ENCODE measurements around the gene ZNF786.
"Not testable (repeated sequence)": the region's sequence is repeated elsewhere in the genome, so short reads cannot be mapped to it uniquely, and the experiment has no call there.

The ZNF786 gene

DNA sequence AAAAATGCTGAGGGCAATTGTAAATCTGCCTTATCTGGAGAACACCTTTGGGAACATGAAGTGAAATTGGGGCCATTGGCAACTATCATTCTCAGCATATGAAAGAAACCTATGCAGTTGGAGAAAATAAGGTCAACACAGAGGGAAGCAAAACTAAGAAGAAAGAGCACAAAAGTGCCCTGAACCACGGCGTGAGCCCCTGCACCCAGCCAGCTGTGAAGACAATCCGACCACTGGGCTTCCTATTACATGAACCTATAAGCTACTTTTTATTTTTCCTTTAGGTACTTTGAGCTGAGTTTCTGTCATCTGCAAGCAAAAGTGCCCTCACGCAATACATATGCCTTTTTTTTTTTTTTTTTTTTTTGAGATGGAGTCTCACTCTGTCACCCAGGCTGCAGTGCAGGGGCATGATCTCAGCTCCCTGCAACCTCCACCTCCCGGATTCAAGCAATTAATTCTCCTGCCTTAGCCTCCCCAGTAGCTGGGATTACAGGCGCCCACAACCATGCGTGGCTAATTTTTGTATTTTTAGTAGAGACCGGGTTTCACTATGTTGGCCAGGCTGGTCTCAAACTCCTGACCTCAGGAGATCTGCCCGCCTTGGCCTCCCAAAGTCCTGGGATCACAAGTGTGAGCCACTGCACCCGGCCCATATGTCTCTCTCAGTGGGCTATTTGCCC lies 28.2 kb downstream of the ZNF786 start:
- not testable (repeated sequence) for H3K27me3 ChIP-seq (ENCODE audit: control insufficient read depth in 1 of 2, insufficient read depth in 2 of 2, low read length in 2 of 2); H3K4me3 ChIP-seq (ENCODE audit: low read length in 2 of 2); H3K36me3 ChIP-seq (ENCODE audit: control insufficient read depth in 2 of 2, insufficient read depth in 2 of 2, low read length in 2 of 2); H3K9me3 ChIP-seq (ENCODE audit: control insufficient read depth in 2 of 2, low read length in 2 of 2); H3K9ac ChIP-seq (ENCODE audit: low read length in 2 of 2); H3K27ac ChIP-seq (ENCODE audit: low read length); H3K4me1 ChIP-seq (ENCODE audit: control insufficient read depth, insufficient read depth, low read length)

DNA sequence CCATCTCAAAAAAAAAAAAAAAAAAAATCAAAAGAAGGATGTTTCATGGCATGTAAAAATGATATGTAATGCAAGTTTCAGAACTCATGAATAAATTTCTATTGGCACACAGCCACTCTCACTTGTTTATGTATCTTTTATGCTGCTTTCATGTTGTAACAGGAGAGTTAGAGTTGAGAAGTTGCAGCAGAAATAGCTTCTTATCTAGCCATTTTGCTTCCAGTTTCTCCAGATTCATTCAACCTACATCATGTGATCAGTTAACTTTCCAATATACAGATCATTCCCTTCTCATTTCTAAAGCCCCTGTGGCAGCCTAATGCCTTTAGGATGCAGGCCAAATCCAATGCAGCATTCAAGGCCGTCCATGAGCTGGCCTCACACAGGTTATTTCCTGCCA lies 30.4 kb downstream of the ZNF786 start:
- Histone ChIP-seq H3K36me3 (ENCODE audit: control insufficient read depth in 2 of 2, insufficient read depth in 2 of 2, low read length in 2 of 2) (no peaks in the 10 kb centered on the region), H3K27ac (ENCODE audit: low read length) (no peak overlapping the region), H3K9me3 (ENCODE audit: control insufficient read depth in 2 of 2, low read length in 2 of 2) (no peaks in the 10 kb centered on the region), H3K4me1 (ENCODE audit: control insufficient read depth, insufficient read depth, low read length) (no peaks in the 10 kb centered on the region), H3K4me3 (ENCODE audit: low read length in 2 of 2) (no peak overlapping the region), H3K9ac (ENCODE audit: low read length in 2 of 2) (no peak overlapping the region), H3K27me3 (ENCODE audit: control insufficient read depth in 1 of 2, insufficient read depth in 2 of 2, low read length in 2 of 2) (no peaks in the 10 kb centered on the region)

DNA sequence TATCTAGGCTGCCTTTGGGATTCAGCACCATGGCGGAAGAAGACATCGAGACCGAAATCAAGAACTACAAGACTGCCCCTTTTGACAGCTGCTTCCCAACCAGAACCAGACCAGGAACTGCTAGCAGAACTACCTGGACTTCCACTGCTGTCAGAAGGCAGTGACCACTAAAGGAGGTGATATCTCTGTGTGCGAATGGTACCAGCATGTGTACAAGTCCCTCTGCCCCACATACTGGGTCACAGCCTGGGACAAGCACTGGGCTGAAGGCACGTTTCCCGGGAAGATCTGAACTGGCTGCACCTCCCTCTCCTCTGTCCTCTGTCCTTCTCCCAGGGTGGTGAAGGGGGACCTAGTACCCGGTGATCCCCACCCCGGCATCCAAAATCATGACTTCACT lies 36.6 kb downstream of the ZNF786 start:
- no peak overlapping the region for H3K4me3 ChIP-seq (ENCODE audit: low read length in 2 of 2)
- H3K27me3 ChIP-seq (ENCODE audit: control insufficient read depth in 1 of 2, insufficient read depth in 2 of 2, low read length in 2 of 2) = no peaks in the 10 kb centered on the region
- H3K9me3 ChIP-seq (ENCODE audit: control insufficient read depth in 2 of 2, low read length in 2 of 2) = no peaks in the 10 kb centered on the region

DNA sequence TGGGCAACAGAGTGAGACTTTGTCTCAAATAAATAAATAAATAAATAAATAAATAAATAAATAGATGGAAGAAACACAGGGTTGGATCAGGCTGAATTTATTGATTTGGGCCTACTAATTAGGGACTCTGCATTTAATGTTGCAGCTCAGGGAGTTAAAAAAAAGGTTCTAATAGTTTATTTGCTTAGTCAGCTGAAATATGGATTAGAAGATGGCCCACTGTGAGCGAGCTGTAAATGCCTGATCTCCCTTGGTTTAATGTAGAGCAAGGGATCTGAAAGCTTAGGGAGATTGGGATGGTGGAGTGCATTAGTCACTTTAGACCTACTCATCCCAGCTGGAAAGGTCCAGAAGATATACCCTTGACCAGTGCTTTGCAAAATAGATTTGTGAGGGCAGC lies 37.1 kb downstream of the ZNF786 start:
- no peak overlapping the region for H3K4me3 ChIP-seq (ENCODE audit: low read length in 2 of 2)
- no peak overlapping the region for H3K9ac ChIP-seq (ENCODE audit: low read length in 2 of 2)
- no peaks in the 10 kb centered on the region for H3K36me3 ChIP-seq (ENCODE audit: control insufficient read depth in 2 of 2, insufficient read depth in 2 of 2, low read length in 2 of 2)
- H3K27me3 ChIP-seq (ENCODE audit: control insufficient read depth in 1 of 2, insufficient read depth in 2 of 2, low read length in 2 of 2) = no peaks in the 10 kb centered on the region
- H3K4me1 ChIP-seq (ENCODE audit: control insufficient read depth, insufficient read depth, low read length) = no peaks in the 10 kb centered on the region
- no peaks in the 10 kb centered on the region for H3K9me3 ChIP-seq (ENCODE audit: control insufficient read depth in 2 of 2, low read length in 2 of 2)
- no peak overlapping the region for H3K27ac ChIP-seq (ENCODE audit: low read length)

More for the DNA sequence above, 36.6 kb downstream of the ZNF786 start:
- Histone ChIP-seq H3K36me3 (ENCODE audit: control insufficient read depth in 2 of 2, insufficient read depth in 2 of 2, low read length in 2 of 2) (no peaks in the 10 kb centered on the region), H3K27ac (ENCODE audit: low read length) (no peak overlapping the region), H3K4me1 (ENCODE audit: control insufficient read depth, insufficient read depth, low read length) (no peaks in the 10 kb centered on the region), H3K9ac (ENCODE audit: low read length in 2 of 2) (no peak overlapping the region)

DNA sequence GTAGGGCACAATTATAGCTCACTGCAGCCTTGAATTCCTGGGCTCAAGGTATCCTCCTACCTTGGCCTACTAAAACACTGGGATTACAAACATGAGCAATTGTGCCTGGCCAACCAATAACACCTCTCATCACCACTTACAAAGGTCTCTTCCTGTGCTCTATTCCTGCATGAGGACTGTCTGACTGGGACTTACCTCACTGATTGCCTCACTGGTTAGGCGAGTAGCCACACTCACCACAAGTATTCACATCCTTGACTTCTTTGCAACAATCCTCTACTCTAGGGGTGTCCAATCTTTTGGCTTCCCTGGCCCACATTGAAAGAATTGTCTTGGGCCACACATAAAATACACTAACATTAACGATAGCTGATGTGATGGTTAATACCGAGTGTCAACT lies 39.6 kb downstream of the ZNF786 start:
- Histone ChIP-seq H3K27ac (ENCODE audit: low read length) (no peak overlapping the region), H3K4me3 (ENCODE audit: low read length in 2 of 2) (no peak overlapping the region), H3K9me3 (ENCODE audit: control insufficient read depth in 2 of 2, low read length in 2 of 2) (no peaks in the 10 kb centered on the region), H3K27me3 (ENCODE audit: control insufficient read depth in 1 of 2, insufficient read depth in 2 of 2, low read length in 2 of 2) (no peaks in the 10 kb centered on the region), H3K36me3 (ENCODE audit: control insufficient read depth in 2 of 2, insufficient read depth in 2 of 2, low read length in 2 of 2) (no peaks in the 10 kb centered on the region), H3K4me1 (ENCODE audit: control insufficient read depth, insufficient read depth, low read length) (no peaks in the 10 kb centered on the region), H3K9ac (ENCODE audit: low read length in 2 of 2) (no peak overlapping the region)

DNA sequence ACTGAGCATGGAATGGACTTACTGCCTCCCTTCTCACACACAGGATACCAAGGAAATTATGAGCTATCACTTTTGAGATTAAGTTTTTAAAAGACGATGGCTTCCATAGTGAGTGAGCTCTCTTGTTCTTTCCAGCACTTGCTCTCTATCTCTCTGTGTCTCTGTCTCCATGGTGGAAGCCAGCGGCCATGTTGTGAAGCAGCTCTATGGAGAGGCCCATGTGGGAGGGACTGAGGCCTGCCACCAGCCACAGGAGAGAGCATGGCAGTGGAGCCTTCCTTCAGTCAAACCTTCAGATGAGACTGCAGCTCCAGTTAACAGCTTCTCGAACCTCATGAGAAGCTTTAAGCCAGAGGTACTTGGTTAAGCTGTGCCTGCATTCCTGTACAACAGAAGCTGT lies 41.7 kb downstream of the ZNF786 start:
- no peaks in the 10 kb centered on the region for H3K27me3 ChIP-seq (ENCODE audit: control insufficient read depth in 1 of 2, insufficient read depth in 2 of 2, low read length in 2 of 2)
- H3K36me3 ChIP-seq (ENCODE audit: control insufficient read depth in 2 of 2, insufficient read depth in 2 of 2, low read length in 2 of 2) = no peaks in the 10 kb centered on the region
- no peaks in the 10 kb centered on the region for H3K4me1 ChIP-seq (ENCODE audit: control insufficient read depth, insufficient read depth, low read length)
- no peak overlapping the region for H3K4me3 ChIP-seq (ENCODE audit: low read length in 2 of 2)
- H3K27ac ChIP-seq (ENCODE audit: low read length) = no peak overlapping the region
- H3K9ac ChIP-seq (ENCODE audit: low read length in 2 of 2) = no peak overlapping the region
- no peaks in the 10 kb centered on the region for H3K9me3 ChIP-seq (ENCODE audit: control insufficient read depth in 2 of 2, low read length in 2 of 2)

DNA sequence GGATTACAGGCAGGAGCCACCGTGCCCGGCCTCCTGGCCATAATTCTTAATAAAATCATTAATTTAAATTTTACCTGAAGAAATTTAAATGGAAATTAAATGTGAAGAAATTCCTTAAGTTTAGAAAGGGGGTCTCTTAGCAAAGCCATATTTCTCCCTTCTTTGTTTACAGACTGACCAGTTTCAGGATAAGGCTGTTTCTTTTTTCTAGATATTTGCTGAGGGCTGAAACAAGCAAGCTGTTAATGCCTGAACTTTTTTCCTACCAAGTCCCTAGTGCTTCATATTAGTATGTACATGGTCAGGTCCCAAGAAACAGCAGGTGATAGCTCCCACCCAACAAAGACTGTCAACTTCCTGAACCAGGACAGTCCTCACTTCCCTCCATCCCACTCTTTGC lies 44.1 kb downstream of the ZNF786 start:
- Histone ChIP-seq H3K4me3 (ENCODE audit: low read length in 2 of 2) (no peak overlapping the region), H3K4me1 (ENCODE audit: control insufficient read depth, insufficient read depth, low read length) (no peaks in the 10 kb centered on the region), H3K27me3 (ENCODE audit: control insufficient read depth in 1 of 2, insufficient read depth in 2 of 2, low read length in 2 of 2) (no peaks in the 10 kb centered on the region), H3K9me3 (ENCODE audit: control insufficient read depth in 2 of 2, low read length in 2 of 2) (no peaks in the 10 kb centered on the region), H3K36me3 (ENCODE audit: control insufficient read depth in 2 of 2, insufficient read depth in 2 of 2, low read length in 2 of 2) (no peaks in the 10 kb centered on the region), H3K9ac (ENCODE audit: low read length in 2 of 2) (no peak overlapping the region), H3K27ac (ENCODE audit: low read length) (no peak overlapping the region)

DNA sequence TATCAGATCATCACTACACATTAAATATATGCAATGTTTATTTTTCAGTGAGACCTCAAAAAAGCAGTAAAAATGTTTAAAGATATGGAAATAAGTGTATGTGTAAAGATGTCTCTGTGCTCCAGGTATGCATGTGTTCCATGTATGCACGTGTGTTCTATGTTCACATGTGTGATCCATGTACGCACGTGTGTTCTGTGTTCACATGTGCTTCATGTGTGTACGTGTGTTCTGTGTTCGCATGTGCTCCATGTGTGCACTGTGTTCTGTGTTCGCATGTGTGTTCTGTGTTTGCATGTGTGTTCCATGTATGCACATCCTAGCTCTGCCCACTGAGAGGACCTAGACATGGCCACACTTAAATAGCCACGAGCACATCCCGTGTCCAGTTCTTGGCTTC lies 46.6 kb downstream of the ZNF786 start:
- Histone ChIP-seq H3K4me1 (ENCODE audit: control insufficient read depth, insufficient read depth, low read length) (no peaks in the 10 kb centered on the region), H3K36me3 (ENCODE audit: control insufficient read depth in 2 of 2, insufficient read depth in 2 of 2, low read length in 2 of 2) (no peaks in the 10 kb centered on the region), H3K27ac (ENCODE audit: low read length) (no peak overlapping the region), H3K4me3 (ENCODE audit: low read length in 2 of 2) (no peak overlapping the region), H3K9ac (ENCODE audit: low read length in 2 of 2) (no peak overlapping the region), H3K27me3 (ENCODE audit: control insufficient read depth in 1 of 2, insufficient read depth in 2 of 2, low read length in 2 of 2) (no peaks in the 10 kb centered on the region), H3K9me3 (ENCODE audit: control insufficient read depth in 2 of 2, low read length in 2 of 2) (no peaks in the 10 kb centered on the region)

DNA sequence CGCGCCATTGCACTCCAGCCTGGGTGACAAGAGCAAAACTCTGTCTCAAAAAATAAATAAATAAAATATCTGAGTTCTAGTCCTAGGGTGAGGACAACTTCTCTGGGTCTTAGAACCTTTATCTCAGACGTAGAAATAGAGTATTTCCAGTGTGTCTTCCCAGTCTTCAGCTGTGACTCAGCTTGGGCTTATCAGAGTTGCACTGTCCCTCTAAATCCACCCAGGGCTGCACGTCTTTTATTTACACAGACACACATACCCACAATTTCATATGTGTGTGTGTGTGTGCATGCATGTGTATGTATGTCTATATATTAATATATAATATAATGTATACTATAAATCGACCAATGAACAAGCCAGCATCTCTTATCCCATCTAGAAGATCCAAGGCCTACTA lies 49.2 kb downstream of the ZNF786 start:
- Histone ChIP-seq H3K9me3 (ENCODE audit: control insufficient read depth in 2 of 2, low read length in 2 of 2) (no peaks in the 10 kb centered on the region), H3K27me3 (ENCODE audit: control insufficient read depth in 1 of 2, insufficient read depth in 2 of 2, low read length in 2 of 2) (no peaks in the 10 kb centered on the region), H3K27ac (ENCODE audit: low read length) (no peak overlapping the region), H3K9ac (ENCODE audit: low read length in 2 of 2) (no peak overlapping the region), H3K36me3 (ENCODE audit: control insufficient read depth in 2 of 2, insufficient read depth in 2 of 2, low read length in 2 of 2) (no peaks in the 10 kb centered on the region), H3K4me3 (ENCODE audit: low read length in 2 of 2) (no peak overlapping the region), H3K4me1 (ENCODE audit: control insufficient read depth, insufficient read depth, low read length) (no peaks in the 10 kb centered on the region)

DNA sequence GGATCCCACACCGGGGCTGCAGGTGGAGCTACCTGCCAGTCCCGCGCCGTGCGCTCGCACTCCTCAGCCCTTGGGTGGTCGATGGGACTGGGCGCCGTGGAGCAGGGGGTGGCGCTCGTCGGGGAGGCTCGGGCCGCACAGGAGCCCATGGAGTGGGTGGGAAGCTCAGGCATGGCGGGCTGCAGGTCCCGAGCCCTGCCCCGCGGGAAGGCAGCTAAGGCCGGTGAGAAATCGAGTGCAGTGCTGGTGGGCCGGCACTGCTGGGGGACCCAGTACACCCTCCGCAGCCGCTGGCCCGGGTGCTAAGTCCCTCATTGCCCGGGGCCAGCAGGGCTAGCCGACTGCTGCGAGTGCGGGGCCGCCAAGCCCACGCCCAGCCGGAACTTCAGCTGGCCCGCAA lies 51.9 kb downstream of the ZNF786 start:
- H3K4me3 ChIP-seq (ENCODE audit: low read length in 2 of 2); H3K4me1 ChIP-seq (ENCODE audit: control insufficient read depth, insufficient read depth, low read length); H3K9me3 ChIP-seq (ENCODE audit: control insufficient read depth in 2 of 2, low read length in 2 of 2); H3K27ac ChIP-seq (ENCODE audit: low read length); H3K36me3 ChIP-seq (ENCODE audit: control insufficient read depth in 2 of 2, insufficient read depth in 2 of 2, low read length in 2 of 2); H3K27me3 ChIP-seq (ENCODE audit: control insufficient read depth in 1 of 2, insufficient read depth in 2 of 2, low read length in 2 of 2); H3K9ac ChIP-seq (ENCODE audit: low read length in 2 of 2): not testable (repeated sequence)

DNA sequence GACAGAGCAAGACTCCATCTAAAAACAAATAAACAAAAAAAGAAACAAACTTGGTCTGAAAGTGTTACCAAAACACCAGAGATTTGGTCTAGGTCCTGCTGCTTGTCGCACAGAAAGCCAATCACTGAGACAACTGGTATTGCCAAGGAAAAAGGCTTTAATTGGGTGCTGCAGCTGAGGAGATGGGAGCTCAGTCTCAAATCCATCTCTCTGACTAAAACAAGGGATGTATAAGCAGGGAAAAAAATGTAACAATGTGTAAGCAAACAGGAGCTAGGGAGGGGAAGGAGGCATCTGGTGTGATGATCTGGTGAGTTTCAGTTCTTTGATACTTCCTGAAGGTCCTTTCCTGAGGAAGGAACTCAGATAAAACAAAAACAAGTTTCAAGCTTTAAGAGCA lies 53.8 kb downstream of the ZNF786 start:
- Histone ChIP-seq H3K4me3 (ENCODE audit: low read length in 2 of 2) (no peak overlapping the region), H3K9ac (ENCODE audit: low read length in 2 of 2) (no peak overlapping the region), H3K9me3 (ENCODE audit: control insufficient read depth in 2 of 2, low read length in 2 of 2) (no peaks in the 10 kb centered on the region), H3K27ac (ENCODE audit: low read length) (no peak overlapping the region), H3K36me3 (ENCODE audit: control insufficient read depth in 2 of 2, insufficient read depth in 2 of 2, low read length in 2 of 2) (no peaks in the 10 kb centered on the region), H3K27me3 (ENCODE audit: control insufficient read depth in 1 of 2, insufficient read depth in 2 of 2, low read length in 2 of 2) (no peaks in the 10 kb centered on the region), H3K4me1 (ENCODE audit: control insufficient read depth, insufficient read depth, low read length) (no peaks in the 10 kb centered on the region)

Measured in stomach smooth muscle (tissue), 2 donors.